HG02973 (cell line): ENCODE measurements around the gene KCND3.
"Not testable (repeated sequence)": the region's sequence is repeated elsewhere in the genome, so short reads cannot be mapped to it uniquely, and the experiment has no call there.

ENCODE experiments used
- ATAC-seq: cut with Tn5 transposase; IDR thresholded peaks from one replicate; pipeline ENCODE4 v1.9.1; 2021; ENCODE audit warnings: moderate library complexity; ENCODE audit not compliant: unreplicated experiment

The KCND3 gene

DNA sequence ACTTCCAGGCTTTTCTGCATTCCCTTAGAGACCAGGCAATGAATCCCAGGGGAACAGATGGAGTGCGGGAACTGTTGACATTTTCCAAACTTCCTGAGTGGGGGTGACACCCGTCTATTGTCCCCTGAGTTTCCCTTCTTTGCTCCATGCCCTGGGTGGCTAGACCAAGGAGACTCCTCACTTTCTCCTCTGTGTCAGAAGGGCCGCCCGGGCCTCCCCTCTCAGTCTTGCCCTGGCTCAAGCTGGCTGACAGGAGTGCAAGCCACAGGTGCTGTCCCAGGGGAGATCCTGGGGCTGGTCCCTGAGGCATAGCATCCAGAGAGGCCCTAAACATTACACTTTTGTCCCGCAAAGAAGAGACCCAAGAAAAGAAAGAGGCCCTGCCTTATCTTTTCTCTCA is 170.9 kb downstream of the KCND3 start:
- no peak for ATAC-seq

DNA sequence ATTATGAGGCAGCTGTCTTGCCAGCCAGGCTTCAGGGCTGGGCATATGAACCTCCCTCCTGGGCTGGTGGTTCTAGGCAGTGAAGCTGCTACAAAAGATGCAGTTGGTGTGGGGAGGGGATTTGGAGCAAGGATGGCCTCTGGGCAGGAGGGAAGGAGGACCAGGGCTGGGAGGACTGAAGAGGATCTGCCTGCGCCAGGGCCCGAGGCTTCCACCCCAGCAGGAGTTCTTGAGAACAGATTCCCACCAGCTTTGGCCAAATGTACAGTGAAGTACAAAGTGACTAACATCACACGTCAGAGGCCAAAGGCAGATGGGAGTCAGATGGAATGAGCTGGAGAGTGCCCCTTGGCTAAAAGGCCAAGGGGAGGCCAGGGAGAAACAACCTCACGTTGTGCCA is 171.4 kb downstream of the KCND3 start:
- ATAC-seq: no peak

DNA sequence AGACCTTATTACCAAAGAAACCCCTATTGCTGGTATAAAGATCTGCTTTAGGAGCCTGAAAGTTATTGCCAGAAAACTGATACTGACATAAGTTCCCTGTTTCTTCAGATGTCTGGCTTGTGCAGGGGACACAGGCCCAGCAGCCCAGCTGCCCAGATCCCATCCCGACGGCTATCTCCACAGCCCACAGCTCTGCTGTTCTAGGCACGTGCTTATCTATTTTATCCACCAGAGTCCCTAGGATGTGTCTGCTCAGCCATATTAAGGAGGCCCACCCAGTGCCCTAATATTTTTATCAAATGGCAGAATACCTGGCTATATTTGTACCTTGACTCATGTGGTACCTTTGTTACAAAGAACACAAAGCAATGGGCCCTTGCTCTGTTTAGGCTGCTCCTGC is 174.8 kb downstream of the KCND3 start:
- ATAC-seq: no peak

DNA sequence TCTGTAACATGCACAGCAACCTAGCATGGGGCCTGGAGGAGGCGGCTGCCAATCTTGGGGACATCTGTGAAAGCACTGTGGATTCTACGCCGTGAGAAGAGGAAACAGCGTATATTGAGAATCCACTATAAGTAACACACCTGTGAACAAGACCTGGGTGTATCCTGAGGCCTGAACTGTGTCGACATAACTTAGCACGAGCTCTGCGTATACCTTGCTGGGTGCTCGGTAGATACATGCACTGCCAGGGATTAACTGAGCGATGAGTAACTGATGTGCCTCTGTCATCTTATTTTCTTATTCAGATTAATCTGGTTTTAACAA is 175.2 kb downstream of the KCND3 start:
- no peak for ATAC-seq

DNA sequence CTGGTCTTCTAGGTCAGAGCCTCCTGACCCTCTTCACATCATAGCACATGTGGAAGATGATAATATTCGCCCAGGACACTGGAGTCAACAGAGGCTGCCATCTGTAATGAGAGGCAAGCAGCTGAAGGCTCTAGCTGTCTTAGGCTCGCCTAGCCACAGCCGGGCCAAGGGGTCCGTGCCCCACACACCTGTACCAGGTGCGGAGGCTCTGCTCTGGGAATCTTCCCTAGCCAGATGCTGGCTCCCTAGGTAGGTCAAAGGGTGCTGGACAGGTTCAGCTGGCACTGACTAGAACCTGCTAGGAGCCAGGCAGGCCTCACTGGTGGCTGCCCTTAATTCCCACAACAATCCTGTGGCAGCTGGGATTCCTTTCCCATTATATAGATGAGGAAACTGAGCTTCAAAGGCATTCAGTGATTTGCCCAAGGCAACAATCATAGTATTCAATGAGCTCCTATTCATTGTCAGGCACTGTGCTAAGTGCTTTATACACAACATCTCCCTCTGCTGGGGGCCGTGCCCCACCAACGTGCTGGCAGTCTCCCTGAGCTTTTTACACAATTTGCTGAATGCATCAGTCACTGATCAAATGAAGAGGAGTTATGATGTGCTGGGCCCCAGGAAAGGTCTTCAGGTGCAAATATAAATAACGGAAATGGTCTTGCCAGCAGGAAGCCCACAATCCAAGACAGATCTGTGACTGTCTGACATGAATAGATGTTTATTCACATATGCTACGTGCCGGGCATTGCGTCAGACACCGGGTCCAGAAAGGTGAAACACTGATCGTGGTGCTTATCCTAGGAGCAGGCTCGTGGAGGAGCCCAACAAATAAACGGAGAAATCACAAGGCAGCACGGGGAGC is 175.8 kb downstream of the KCND3 start:
- no peak for ATAC-seq

DNA sequence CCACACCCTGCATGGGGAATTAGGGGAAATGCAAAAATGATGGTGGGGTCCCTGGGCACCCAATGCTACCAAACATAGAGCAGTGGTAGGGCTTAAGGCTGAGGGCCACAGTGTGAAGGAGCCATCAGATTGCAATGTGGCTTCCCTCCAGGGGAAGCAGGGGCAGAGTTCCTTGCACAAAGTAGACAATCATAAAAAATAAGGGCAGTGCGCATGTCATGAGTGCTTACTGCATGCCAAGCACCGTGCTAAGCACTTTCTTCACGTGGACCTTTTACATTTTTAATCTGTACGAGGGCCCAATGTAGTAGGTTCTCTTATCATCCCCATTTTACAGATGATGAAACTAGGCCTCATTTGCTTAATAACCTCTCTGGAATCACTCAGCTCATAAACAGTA is 177.2 kb downstream of the KCND3 start:
- no peak for ATAC-seq

DNA sequence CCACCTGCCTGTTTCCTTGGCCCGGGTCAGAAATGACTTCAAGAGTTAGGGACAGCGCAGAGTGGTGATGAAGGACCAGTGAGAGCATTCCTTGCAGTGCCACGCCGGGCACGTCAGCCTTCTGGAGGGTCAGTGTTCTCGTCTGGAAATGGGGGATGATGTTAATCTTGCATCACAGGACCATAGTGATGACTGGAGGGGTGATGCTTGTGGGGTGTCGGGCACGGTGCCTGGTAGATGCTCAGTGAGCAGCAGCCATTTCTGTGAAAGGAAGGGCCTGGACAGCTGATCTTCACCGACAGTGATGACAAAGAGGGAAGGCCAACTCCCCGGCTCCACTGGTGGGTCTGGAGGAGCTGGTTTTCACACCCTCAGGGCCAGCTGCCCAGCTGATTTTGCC is 177.6 kb downstream of the KCND3 start:
- ATAC-seq: no peak

DNA sequence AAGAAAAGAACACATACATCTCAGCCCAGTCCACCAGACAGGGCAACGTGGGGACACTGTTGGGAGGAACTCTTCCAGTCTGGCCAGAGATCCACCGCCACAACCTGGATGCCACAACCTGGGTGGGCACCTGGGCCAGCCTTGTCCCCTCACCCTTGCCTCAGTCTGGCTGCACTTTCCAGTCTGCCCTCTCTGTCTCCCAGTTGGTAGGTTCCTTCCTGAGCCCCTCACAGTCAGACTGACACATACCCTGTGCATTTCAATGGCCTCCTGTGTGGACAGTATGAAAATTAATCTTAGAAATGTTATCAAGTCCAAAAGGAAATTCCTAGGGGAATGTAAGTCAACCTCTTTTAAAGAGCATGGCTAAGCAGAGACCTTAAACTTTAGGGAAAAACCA is 184.2 kb downstream of the KCND3 start:
- no peak for ATAC-seq

DNA sequence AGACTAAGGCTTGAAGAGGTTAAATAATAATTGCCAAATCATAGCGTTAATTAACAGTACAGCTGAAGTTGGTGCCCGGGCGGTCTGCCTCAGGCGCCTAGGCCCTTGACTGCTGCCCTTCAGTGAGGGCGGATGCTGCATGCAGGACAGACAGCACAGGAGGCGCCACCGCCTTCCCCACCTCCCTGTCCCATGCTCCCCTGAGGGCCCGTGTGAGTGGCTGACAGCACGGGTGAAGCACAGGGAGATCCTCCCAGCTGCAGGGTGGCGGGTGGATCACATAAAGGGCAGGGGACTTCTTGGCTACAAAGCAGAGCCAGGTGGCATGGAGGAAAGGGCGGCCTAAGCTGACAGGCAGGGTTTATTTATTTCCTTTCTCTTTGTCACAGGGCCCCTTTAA is 184.7 kb downstream of the KCND3 start:
- ATAC-seq: no peak

DNA sequence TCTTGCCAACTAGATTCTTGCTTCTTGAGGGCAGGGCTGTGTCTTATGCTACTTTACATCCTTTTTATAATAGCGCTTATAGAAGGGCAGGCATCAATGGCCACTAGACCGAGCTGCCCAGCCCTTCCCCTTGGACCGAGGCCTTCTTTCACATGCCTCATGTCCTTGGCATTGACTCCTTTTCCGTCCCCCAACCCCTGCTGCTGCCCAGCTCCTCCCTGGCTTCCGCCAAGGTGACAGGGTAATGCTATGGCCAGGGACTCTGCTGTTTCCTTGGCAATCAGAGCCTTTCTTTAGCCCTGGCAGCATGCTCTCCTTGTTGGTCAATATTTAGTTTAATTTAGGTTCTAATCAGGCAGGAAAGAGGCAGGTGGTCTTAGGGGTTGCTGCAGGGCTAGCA is 185.5 kb downstream of the KCND3 start:
- ATAC-seq: no peak

DNA sequence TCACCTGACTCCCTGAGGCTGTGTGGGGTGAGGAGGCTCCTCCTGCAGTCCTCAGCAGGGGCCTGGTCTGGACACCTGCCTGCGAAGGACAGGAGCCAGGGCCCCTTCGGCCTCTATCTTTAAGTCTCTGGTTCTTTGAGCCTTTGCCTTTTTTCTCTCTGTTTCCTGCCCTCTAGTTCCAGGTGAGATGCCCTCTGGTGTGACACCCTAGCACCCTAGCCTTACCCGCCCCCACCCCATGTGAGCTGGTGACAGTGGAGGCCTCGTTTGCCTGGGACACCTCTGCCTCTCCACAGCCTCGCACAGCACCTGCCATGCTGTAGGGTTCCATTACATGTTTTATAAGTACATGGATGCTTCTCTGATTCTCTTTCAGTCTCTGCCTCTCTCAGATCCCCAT is 186.5 kb downstream of the KCND3 start:
- no peak for ATAC-seq

DNA sequence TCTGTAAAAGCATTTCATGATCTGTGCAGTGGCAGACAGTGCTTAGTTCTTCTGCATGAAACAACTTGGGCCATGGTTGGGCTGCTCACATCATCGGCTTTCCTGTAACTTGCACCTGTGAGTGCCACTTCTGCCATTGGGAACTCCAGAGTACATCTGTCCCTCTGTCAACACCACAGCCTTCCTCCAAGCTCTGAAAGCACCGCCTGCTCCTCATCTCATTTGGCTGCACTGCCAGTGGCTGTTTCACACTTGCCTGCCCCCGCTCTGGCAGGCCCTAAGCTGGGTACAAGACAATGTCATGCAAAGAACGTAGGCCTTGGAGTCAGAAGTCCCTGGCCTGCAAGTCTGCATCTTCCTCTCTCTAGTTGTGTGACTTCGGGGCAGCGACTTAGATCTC is 187.4 kb downstream of the KCND3 start:
- ATAC-seq: no peak

DNA sequence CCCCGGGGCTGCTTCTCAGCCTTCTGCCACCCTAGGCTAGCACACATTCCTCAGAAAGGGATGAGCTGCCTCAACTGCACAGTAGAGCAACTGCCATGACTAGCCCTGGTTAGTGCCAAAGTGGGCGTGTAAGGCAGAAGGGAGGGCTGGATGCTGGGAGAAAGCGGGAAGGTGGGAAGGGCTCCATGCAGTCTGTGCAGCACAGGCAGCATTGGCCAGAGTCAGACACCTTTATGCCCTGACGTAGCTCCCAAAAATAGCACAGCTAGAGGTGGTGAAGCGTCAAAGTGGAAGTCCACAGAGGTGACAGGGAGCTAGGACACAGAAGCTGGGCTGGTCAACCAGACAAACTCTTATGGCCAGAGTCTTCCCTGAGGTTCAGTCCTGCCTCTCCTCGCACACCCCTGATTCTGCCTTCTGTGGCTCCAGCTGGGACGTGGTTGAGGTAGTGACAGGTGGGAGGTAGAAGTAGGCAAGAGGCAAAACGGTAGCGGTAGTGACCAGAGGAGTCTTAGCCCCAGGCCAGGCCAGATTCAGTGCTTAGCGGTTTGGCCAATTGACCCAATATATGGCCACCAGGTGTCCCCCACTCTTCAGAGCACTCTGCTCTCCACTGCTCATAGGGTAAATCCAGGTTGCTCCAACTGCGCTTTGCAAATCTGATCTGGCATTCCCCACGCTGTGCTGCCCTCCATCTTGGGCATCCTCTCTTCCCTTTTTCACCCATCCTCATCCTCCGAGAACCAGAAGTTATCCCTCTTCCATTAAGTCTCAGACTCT is 188.2 kb downstream of the KCND3 start:
- ATAC-seq: no peak

DNA sequence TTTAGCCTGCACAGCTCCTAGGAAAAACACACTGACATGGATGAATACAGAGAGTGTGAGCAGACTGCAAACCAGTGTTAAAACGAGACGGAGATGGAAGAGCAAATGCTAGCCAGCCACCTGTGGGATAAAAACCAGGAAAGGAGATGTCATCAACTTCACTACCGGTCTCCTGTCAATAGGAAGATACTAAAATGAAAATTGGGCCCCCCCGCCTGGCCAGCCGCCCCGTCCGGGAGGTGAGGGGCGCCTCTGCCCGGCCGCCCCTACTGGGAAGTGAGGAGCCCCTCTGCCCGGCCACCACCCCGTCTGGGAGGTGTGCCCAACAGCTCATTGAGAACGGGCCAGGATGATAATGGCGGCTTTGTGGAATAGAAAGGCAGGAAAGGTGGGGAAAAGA is 189.7 kb downstream of the KCND3 start:
- not testable (repeated sequence) for ATAC-seq

DNA sequence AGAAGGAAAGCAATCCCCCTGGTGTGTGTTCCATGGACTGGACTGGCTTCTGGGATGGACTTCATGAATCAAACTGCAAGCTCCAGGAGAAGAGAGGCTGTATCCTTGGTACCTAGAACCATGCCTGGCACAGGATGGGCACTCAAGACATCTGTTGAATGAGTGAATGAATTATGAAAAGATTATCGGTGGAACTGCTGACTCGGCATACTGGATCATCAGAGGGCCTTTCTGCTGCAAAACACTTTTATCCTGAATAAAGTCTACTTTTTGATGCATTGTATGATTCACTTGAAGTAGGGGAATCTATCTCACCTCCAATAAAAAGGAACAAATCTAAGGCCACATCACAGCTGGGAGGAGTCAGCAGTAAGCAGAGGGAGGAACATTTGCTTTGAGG is 190.9 kb downstream of the KCND3 start:
- no peak for ATAC-seq

DNA sequence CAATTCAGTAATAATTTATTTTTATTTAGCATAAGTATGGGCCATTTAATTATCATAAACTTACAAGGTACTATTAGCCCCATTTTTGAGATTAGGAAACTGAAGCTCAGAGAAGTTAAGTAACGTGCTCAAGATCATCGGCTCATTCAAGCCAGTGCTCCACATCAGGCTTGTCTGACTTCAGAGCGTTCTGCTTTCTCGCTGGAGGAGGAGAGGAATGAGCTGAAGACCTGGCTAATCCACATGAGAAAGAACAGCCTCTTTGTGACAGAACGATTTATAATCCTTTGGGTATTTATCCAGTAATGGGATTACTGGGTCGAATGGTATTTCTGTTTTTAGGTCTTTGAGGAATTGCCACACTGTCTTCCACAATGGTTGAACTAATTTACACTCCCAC is 194.1 kb downstream of the KCND3 start:
- no peak for ATAC-seq

DNA sequence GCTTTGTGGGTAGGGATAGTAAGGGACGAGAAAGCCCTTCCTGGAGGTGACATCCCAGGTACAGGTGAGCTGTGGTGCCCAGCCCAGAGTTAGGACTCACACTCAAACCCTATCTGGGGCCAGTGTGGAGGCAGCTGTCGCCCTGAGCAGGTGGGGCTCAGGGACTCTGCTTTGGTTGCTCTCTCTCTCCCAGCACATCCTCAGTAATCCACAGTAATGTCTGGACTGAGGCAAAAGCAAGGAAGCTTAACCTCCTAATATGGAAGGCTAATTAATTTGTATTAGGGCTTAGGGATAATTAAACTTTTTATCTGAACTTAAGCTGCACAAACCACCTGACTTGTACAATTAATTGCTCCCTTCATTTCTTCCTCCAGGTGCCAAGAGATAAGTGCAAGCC is 195.5 kb downstream of the KCND3 start:
- ATAC-seq: no peak

DNA sequence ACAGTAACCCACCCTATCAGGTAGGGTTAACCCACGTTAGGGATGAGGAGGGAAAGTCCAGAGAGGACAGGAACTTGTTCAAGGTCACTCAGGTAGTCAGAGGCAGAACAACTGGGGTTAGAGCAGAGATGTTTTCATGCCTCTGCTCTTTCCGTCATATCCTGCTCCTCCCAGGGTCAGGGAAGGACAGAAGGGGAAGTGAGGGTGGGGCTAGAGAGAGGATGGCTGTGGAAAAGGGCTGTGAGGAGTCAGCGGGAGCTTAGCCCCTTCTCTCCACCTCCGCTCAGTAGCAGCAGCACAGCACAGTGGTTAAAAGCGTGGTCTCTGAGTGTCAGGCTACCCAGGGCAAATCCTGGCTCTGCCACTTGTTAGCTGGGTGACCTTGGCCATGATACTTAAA is 197.2 kb downstream of the KCND3 start:
- ATAC-seq: no peak

DNA sequence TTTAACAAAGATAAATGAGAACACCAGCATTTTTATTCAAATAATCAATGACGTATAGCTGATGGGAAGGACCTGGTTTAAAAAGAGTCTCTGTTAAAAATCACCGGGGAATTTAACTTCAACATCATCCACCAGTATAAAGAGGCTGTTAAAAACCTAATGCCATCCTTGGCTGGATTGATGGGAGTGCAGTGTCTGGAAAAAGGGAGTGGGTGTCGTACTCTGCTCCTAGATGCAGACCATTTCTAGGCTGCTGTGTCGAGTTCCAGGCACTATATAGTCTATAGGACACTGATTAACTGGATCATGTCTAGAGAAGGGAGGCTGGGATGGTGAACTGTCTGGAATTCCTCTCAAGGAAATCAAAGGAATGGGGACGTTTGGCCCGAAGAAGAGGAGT is 197.7 kb downstream of the KCND3 start:
- ATAC-seq: no peak

DNA sequence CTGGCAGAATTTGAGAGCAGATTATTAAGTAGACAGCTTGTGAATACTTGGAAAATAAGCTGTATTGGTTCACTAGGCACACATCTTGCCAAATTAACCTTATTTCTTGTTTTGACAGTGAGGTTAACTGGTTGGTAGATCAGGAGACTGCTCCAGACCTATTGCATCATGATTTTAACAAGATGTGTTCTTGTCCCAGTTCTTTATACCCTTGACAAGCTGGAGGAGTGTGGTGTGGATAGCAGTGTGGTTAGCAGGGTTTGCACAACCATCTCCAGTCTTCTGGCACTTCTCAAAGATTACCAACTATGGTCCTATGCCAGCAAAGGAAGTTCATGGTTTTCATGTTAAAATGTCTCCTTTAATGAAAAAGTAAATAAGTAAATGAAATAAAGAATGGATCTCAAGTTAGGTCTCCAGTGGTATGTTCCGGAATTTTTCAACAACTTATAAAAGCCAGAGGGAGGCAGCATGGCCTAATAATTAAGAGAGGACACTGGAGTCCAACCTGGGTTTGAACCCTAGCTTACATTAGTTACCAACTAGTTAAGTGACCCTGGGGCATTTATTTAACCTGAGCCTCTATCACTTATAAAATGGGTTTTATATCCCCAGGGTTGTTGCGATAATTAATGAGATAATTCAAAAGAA is 199.7 kb downstream of the KCND3 start:
- no peak for ATAC-seq

DNA sequence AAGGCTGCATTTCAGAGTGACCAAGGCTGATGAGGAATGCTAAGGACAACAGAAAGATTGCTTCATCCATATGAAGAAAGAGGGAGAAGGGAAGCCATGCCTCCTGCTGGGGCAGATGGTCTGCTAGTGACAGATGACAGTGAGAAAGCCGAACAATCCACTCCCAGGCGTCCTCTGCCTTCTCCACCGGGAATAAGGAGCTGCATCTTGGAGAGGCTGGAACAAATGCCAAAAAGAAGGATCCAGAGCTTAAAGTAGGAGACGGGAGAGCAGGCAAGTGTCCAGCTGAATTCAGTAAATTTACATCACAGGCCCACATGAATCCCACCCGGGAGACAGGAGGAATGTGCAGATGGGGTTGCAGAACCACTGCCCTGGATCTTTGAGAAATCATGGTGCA is 200.3 kb downstream of the KCND3 start:
- ATAC-seq: no peak

DNA sequence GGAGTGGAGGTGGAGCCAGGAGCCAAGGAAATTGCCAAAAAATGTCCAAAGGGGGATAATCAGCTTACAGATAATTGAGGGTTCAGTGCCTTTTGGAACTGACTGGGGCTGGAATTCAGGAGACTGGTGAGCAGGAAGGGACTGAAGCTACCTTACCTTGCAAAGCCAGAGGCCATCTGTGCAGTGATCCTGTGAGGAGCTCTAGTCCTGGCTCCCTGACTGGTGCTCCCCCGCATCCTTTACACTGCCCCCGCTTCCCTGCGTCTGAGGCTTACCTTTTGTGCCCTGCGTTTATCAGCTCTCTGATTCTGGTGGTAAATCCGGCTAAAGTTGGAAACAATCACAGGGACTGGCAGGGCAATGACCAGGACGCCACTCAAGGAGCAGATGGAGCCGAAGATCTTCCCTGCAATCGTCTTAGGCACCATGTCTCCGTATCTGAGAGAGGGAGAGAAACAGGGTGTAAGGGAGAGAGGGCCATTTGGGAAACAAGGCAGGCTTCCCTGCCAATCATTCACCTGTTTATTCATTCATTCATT is 202.7 kb downstream of the KCND3 start:
- no peak for ATAC-seq
